GM18861 (cell line): ENCODE measurements around the gene SPAG16.
"Not testable (repeated sequence)": the region's sequence is repeated elsewhere in the genome, so short reads cannot be mapped to it uniquely, and the experiment has no call there.

Experiments used
- ATAC-seq: cut with Tn5 transposase; IDR thresholded peaks from one replicate; pipeline ENCODE4 v1.9.1; 2021; ENCODE audit not compliant: unreplicated experiment

SPAG16 gene

GRCh38 chr2:213407027-213407426 is 122.8 kb downstream of the SPAG16 start:
- not testable (repeated sequence) for ATAC-seq

GRCh38 chr2:213408426-213409070 is 124.3 kb downstream of the SPAG16 start:
- ATAC-seq: not testable (repeated sequence)

- ATAC-seq: not testable (repeated sequence)
Measured at GRCh38 chr2:213410687-213411086, 126.4 kb downstream of the SPAG16 start.

GRCh38 chr2:213411582-213412289 is 127.5 kb downstream of the SPAG16 start:
- ATAC-seq: no peak

GRCh38 chr2:213415093-213415492 is 130.8 kb downstream of the SPAG16 start:
- ATAC-seq: no peak

GRCh38 chr2:213416832-213417231 is 132.6 kb downstream of the SPAG16 start:
- ATAC-seq: no peak

- no peak for ATAC-seq
Measured at GRCh38 chr2:213419980-213420379, 135.7 kb downstream of the SPAG16 start.

GRCh38 chr2:213420828-213421385 is 136.6 kb downstream of the SPAG16 start:
- no peak for ATAC-seq

GRCh38 chr2:213422211-213422610 is 137.9 kb downstream of the SPAG16 start:
- no peak for ATAC-seq

- ATAC-seq: no peak
Measured at GRCh38 chr2:213425618-213426017, 141.4 kb downstream of the SPAG16 start.

- ATAC-seq: no peak
Measured at GRCh38 chr2:213429516-213429915, 145.3 kb downstream of the SPAG16 start.

GRCh38 chr2:213443921-213444320 is 159.7 kb downstream of the SPAG16 start:
- no peak for ATAC-seq

- no peak for ATAC-seq
Measured at GRCh38 chr2:213451542-213452239, 167.4 kb downstream of the SPAG16 start.

GRCh38 chr2:213455316-213456008 is 171.2 kb downstream of the SPAG16 start:
- ATAC-seq: no peak

- no peak for ATAC-seq
Measured at GRCh38 chr2:213475433-213475832, 191.2 kb downstream of the SPAG16 start.

GRCh38 chr2:213476641-213477040 is 192.4 kb downstream of the SPAG16 start:
- ATAC-seq: no peak

- no peak for ATAC-seq
Measured at GRCh38 chr2:213490087-213490486, 205.8 kb downstream of the SPAG16 start.

- no peak for ATAC-seq
Measured at GRCh38 chr2:213491376-213491775, 207.1 kb downstream of the SPAG16 start.

- ATAC-seq: no peak
Measured at GRCh38 chr2:213496226-213496625, 212.0 kb downstream of the SPAG16 start.

GRCh38 chr2:213500881-213501280 is 216.6 kb downstream of the SPAG16 start:
- no peak for ATAC-seq

- ATAC-seq: no peak
Measured at GRCh38 chr2:213524164-213524563, 239.9 kb downstream of the SPAG16 start.
